Smooth muscle cell (in vitro differentiated cells): ENCODE measurements around the gene CASP9. TPM values are rescaled to one million over a fixed set of nuclear protein-coding genes. Genes with fewer than 3 reads are reported as not detected.

Experiments
- DNase-seq: peaks from one replicate; lab custom pipeline; 2025; ENCODE audit not compliant: unreplicated experiment; lab: John Stamatoyannopoulos, UW
- H2AFZ ChIP-seq: fragments of 200-600 bp; sonication (generic); 2 replicates; pipeline ENCODE4 v1.6.0; 2016; ENCODE audit warnings: antibody characterized with exemption, low read depth, mild to moderate bottlenecking
- H3F3A ChIP-seq: fragments of 200-600 bp; sonication (generic); 2 replicates; pipeline ENCODE4 v1.6.0; 2017; ENCODE audit warnings: antibody characterized with exemption, low read depth
- H3K27ac ChIP-seq: fragments of 200-600 bp; sonication (generic); 2 replicates; pipeline ENCODE4 v1.5.1; 2016; ENCODE audit warnings: low read depth, mild to moderate bottlenecking
- H3K27me3 ChIP-seq: fragments of 200-600 bp; sonication (generic); 2 replicates; pipeline ENCODE4 v1.6.1; 2016; ENCODE audit warnings: low read depth, mild to moderate bottlenecking
- H3K36me3 ChIP-seq: fragments of 200-600 bp; sonication (generic); 2 replicates; pipeline ENCODE4 v1.5.1; 2016; ENCODE audit warnings: low read depth
- H3K4me1 ChIP-seq: fragments of 200-600 bp; sonication (generic); 2 replicates; pipeline ENCODE4 v1.5.1; 2016; ENCODE audit warnings: low read depth
- H3K4me2 ChIP-seq: fragments of 200-600 bp; sonication (generic); 2 replicates; pipeline ENCODE4 v1.6.0; 2016; ENCODE audit warnings: mild to moderate bottlenecking
- H3K4me3 ChIP-seq: fragments of 200-600 bp; sonication (generic); 2 replicates; pipeline ENCODE4 v1.5.1; 2016; ENCODE audit warnings: mild to moderate bottlenecking
- H3K79me2 ChIP-seq: fragments of 200-600 bp; sonication (generic); 2 replicates; pipeline ENCODE4 v1.6.0; 2016; ENCODE audit warnings: low read depth, mild to moderate bottlenecking
- H3K9ac ChIP-seq: fragments of 200-600 bp; sonication (generic); 2 replicates; pipeline ENCODE4 v1.6.0; 2016; ENCODE audit warnings: low read depth
- H3K9me3 ChIP-seq: fragments of 200-600 bp; sonication (generic); replicated peaks from 2 replicates; pipeline ENCODE4 v1.5.1; 2016; ENCODE audit warnings: low read depth
- H4K20me1 ChIP-seq: fragments of 200-600 bp; sonication (generic); 2 replicates; pipeline ENCODE4 v1.6.0; 2016; ENCODE audit warnings: low read depth
- CTCF ChIP-seq: fragments of 200-600 bp; sonication (generic); IDR thresholded peaks from 2 replicates; pipeline ENCODE4 v1.5.1; 2017; ENCODE audit warnings: borderline replicate concordance, mild to moderate bottlenecking, antibody characterized with exemption; ENCODE audit not compliant: insufficient read depth, poor library complexity, severe bottlenecking
- WGBS: methylation state at CpG from one replicate; pipeline ENCODE4 v1.1.7; 2016; ENCODE audit warnings: low lambda C conversion rate; 5-methylcytosine and 5-hydroxymethylcytosine counted together
- polyA plus RNA-seq: library from polyadenylated mRNA; unstranded; fragments of >200 nt; fragmentation: Nextera tagmentation; extraction: Ambion mirVana; gene quantifications from 2 replicates; pipeline ENCODE4 v1.2.1, GENCODE V29; 2016
- total RNA-seq: library from RNA; depleted of rRNA; stranded (reverse); fragments of >200 nt; gene quantifications from 2 replicates; pipeline ENCODE4 v1.2.3, GENCODE V29; 2014

CASP9 gene
- total and polyA plus RNA-seq, 2 experiments from 2014 or later: 4.2 to 4.8 TPM

- Histone ChIP-seq H3K79me2 (no peaks in the 10 kb centered on the region), H3F3A (no peaks in the 10 kb centered on the region), H3K4me3 (no peak overlapping the region), H3K9ac (no peak overlapping the region), H3K4me1 (no peaks in the 10 kb centered on the region), H3K27ac (no peak overlapping the region), H2AFZ (no peak overlapping the region), H4K20me1 (no peaks in the 10 kb centered on the region), H3K27me3 (peaks cover 20% of the 10 kb centered on the region), H3K4me2 (no peak overlapping the region), H3K9me3 (no peaks in the 10 kb centered on the region), H3K36me3 (no peaks in the 10 kb centered on the region)
- TF ChIP-seq CTCF: no peak
- 97% methylated on average over 14 of the region's 14 CpGs for WGBS
- no peak for DNase-seq
Measured at GRCh38 chr1:15445390-15446122, 78.5 kb downstream of the CASP9 start.

- no peak overlapping the region for H2AFZ ChIP-seq
- no peak for TF ChIP-seq CTCF
- H3K4me3 ChIP-seq: no peak overlapping the region
- H3K9ac ChIP-seq: no peak overlapping the region
- DNase-seq: no peak
- no peaks in the 10 kb centered on the region for H3K79me2 ChIP-seq
- no peaks in the 10 kb centered on the region for H3K4me1 ChIP-seq
- no peak overlapping the region for H3K4me2 ChIP-seq
- peaks cover 20% of the 10 kb centered on the region for H3K27me3 ChIP-seq
- WGBS: 76% methylated on average over 17 of the region's 17 CpGs
- H3K9me3 ChIP-seq: no peaks in the 10 kb centered on the region
- no peaks in the 10 kb centered on the region for H4K20me1 ChIP-seq
- H3F3A ChIP-seq: no peaks in the 10 kb centered on the region
- no peaks in the 10 kb centered on the region for H3K36me3 ChIP-seq
- H3K27ac ChIP-seq: no peak overlapping the region
Measured at GRCh38 chr1:15444468-15445389, 79.3 kb downstream of the CASP9 start.

DNA sequence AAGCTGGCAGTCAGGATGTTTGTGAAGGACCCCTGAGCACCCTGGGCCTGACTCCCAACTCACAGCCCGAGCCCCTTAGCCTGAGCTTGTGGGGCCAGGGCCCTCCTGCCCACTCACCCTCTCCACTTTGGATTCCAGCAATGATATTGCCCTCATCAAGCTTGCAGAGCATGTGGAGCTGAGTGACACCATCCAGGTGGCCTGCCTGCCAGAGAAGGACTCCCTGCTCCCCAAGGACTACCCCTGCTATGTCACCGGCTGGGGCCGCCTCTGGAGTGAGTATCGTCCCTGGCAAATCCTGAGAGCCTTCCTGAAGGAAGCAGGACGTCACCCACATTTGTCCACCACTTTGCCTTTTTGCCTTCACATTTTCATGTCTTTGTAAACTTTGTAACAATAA lies 80.7 kb downstream of the CASP9 start:
- no peak for DNase-seq
- WGBS: 81% methylated on average over 5 of the region's 5 CpGs
- no peak for TF ChIP-seq CTCF

More for the DNA sequence above, 80.7 kb downstream of the CASP9 start:
- no peak overlapping the region for H2AFZ ChIP-seq
- H3K27ac ChIP-seq: no peak overlapping the region
- no peaks in the 10 kb centered on the region for H3F3A ChIP-seq
- H3K9ac ChIP-seq: no peak overlapping the region
- no peaks in the 10 kb centered on the region for H3K36me3 ChIP-seq
- no peaks in the 10 kb centered on the region for H4K20me1 ChIP-seq
- no peak overlapping the region for H3K4me2 ChIP-seq
- no peaks in the 10 kb centered on the region for H3K4me1 ChIP-seq
- no peaks in the 10 kb centered on the region for H3K9me3 ChIP-seq
- no peaks in the 10 kb centered on the region for H3K79me2 ChIP-seq
- H3K27me3 ChIP-seq: peaks cover 20% of the 10 kb centered on the region
- H3K4me3 ChIP-seq: no peak overlapping the region
